ENCODE measurements around the gene SMARCAL1.
"Not testable (repeated sequence)": the region's sequence is repeated elsewhere in the genome, so short reads cannot be mapped to it uniquely, and the experiment has no call there.

Gene SMARCAL1

GRCh38 chr2:216412022-216412999, at the start of gene SMARCAL1:
Gene SMARCAL1 (plus strand): TSS chr2:216412484. CDS start chr2:216414705, 2,221 bp downstream.
- peak; percentile 99 for DNase-seq (ENCODE audit: low spot score)

DNA sequence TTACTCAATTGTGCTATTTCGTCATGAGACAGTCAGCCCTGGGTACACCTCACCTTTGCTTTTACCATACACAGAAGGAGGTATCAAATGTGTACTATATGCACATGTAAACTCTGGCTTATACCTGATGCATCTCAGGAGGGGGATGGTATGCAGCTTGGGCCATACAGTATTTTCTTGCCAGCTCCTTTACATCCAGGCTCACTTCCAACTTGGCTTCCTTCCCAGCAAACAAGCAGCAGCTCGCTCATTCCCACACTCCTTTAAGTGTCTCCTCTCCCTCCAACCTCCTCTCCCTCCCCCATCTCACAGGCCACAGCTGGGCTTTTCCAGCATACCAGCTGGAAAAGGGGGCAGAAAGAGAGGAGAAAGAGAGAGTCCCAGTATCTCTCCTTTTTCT, 49.6 kb upstream of the SMARCAL1 start:
- no peak for DNase-seq (ENCODE audit: low spot score)

GRCh38 chr2:216363221-216363620, 49.1 kb upstream of the SMARCAL1 start:
- DNase-seq (ENCODE audit: low spot score) = no peak

GRCh38 chr2:216365518-216365917, 46.8 kb upstream of the SMARCAL1 start:
- no peak for DNase-seq (ENCODE audit: low spot score)

DNA sequence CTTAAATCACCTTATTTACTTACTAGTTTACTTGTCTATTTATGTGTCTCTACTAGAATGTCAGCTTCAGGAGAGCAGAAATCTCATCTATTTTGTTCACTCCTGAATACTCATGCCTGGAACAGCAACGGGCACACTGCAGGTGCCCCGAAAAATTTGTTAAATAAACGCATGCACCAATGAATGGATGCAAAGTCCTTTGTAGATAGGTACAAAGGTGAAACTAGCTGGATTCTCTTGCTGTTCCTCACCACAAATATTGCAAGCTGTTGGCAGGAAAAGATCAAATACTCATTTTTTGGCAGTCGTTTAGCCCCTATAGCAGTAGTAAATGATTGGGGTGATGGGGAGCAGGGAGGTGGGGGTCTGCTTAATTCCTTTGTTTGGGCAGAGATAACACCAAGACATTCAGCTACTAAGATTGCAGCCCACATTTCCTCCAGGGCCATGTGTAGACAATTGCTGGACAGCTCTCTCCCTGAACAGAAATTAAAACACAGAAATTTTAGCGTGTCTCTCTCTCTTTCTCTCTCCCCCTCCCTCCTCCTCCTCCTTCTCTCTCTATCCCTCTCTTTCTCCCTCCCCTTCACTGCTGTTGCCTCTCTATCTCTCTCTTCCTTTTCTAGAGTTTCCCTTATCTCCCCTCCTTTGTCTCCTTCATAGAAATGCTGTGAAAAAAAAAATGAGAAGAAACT, 45.4 kb upstream of the SMARCAL1 start:
- no peak for DNase-seq (ENCODE audit: low spot score)

GRCh38 chr2:216369821-216370220, 42.5 kb upstream of the SMARCAL1 start:
- no peak for DNase-seq (ENCODE audit: low spot score)

DNA sequence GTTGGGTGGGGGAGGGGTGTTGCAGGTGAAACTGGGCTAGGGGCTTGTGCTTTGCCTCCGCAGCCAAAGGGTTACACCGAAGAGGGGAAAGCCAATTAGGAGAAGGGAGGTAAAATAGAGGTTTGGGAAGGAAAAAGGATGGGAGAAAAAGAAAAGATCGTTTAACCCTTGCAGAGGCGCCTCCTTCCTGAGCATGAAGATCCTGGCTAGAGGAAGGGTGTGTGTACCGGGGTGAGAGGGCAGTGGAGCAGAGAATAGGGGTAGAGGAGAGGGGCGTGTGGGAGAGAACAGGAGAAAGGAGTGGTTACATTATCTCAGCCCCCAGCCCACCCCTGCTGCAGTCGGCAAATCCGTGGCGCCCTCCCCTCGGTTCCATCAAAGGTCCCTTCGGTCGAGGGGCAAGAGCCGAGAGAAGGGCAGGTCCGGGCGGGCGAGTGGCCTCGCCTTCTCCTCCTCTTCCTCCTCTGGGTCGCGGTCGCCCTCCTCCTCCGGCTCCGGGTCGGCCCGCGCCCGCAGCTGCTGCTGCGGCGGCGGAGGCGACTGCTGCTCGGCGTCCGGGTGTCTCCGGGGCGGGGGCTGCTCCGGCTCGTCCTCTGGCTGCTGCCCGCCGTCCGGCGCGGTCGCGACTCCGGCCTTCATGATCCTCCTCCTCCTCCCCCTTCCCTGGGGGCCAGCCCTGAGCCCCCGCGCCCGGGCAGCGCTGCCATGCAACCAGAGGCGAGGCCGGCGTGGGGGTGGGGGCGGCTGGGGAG, 41.1 kb upstream of the SMARCAL1 start:
- peak; percentile 60 for DNase-seq (ENCODE audit: low spot score)

GRCh38 chr2:216371721-216372702, 40.3 kb upstream of the SMARCAL1 start, which contains the start of gene MARCHF4:
Gene MARCHF4 (minus strand): TSS chr2:216372483. CDS start chr2:216370260, 2,223 bp downstream.
- peak; percentile 92 for DNase-seq (ENCODE audit: low spot score)

GRCh38 chr2:216372761-216373291, 39.5 kb upstream of the SMARCAL1 start:
- no peak for DNase-seq (ENCODE audit: low spot score)

DNA sequence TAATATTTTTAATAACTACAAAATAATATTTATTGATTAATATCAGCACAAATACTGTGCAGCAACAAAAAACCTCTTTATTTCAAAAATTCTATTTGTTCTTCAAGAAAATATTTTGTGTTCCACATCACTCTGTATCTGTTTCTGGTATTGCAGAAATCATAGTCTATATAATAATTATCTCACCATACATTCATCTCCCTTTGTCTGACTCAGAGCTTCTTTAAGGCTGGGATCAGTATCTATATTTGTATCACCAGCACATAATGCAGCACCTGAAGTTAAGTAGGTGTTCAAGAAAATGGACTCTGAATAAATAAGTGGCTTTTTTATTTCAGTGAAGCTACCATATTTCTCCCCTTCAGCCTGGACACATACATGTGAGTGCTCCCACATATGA, 38.4 kb upstream of the SMARCAL1 start:
- no peak for DNase-seq (ENCODE audit: low spot score)

DNA sequence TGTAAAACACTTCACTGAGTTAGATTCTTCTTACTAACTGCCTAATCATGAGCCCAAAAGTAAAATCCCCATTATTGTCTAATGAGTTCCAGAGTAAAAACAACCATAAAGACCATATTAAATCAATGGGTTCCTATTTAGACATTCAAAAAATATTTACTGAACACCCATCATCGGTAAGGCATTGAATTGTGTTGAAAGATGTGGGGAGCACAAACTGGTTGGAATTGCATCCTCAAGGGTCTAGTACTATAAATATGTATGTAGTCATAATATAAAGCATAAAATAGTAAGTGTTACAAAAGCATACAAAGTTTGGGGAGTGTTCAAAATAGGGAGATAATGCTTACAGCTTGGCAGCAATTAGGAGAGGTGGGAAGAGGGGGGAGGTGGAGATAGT, 37.0 kb upstream of the SMARCAL1 start:
- no peak for DNase-seq (ENCODE audit: low spot score)

DNA sequence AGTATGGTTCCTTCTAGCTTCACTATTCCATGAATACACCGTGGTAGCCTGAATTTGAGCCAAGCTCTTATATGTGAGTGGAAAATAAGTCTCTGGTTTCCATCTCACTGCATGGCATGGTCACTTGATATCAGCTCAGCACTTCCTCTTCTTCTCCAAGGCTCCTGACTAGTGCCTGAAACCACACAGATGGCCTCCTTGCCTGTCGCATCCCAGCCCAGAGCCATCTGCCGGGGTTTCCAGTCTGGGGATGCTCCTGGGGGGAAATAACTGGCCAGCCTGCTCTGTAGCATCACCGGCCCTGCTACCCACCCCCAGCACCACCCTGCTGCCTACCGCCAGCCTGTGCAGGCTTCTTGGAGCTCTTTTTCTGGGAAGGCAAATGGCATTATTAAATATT, 32.3 kb upstream of the SMARCAL1 start:
- no peak for DNase-seq (ENCODE audit: low spot score)

DNA sequence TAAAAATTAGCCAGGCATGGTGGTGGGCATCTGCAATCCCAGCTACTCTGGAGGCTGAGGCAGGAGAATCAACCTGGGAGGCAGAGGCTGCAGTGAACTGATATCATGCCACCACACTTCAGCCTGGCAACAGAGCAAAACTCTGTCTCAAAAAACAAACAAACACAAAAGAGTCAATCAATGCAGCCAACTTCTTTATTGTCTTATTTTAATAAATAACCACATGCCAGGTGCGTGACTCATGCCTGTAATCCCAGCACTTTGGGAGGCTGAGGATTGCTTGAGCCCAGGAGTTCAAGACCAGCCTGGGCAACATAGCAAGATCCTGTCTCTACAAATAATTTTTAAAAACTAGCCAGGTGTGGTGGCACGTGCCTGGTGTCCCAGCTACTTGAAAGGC, 27.9 kb upstream of the SMARCAL1 start:
- DNase-seq (ENCODE audit: low spot score) = not testable (repeated sequence)

DNA sequence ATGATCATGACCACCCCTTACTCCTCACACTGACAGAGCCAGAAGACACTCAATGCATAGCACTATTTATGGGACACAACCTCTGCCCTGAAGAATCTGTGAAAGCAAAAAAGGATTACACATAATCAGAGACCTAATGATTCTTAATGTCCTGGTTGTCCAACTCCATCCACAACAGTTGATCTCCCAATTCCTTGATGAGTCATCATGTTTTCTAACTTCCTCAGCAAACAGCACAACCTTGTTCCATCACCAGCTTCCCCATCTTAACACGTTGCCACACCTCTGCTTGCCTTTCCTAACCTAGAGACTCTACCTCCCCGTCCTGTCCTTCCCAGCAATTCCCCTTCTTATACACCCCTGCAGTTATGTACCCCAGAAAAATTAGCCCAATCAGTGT, 26.8 kb upstream of the SMARCAL1 start:
- DNase-seq (ENCODE audit: low spot score) = no peak

- no peak for DNase-seq (ENCODE audit: low spot score)
Observed at GRCh38 chr2:216387262-216387661, 25.0 kb upstream of the SMARCAL1 start.

DNA sequence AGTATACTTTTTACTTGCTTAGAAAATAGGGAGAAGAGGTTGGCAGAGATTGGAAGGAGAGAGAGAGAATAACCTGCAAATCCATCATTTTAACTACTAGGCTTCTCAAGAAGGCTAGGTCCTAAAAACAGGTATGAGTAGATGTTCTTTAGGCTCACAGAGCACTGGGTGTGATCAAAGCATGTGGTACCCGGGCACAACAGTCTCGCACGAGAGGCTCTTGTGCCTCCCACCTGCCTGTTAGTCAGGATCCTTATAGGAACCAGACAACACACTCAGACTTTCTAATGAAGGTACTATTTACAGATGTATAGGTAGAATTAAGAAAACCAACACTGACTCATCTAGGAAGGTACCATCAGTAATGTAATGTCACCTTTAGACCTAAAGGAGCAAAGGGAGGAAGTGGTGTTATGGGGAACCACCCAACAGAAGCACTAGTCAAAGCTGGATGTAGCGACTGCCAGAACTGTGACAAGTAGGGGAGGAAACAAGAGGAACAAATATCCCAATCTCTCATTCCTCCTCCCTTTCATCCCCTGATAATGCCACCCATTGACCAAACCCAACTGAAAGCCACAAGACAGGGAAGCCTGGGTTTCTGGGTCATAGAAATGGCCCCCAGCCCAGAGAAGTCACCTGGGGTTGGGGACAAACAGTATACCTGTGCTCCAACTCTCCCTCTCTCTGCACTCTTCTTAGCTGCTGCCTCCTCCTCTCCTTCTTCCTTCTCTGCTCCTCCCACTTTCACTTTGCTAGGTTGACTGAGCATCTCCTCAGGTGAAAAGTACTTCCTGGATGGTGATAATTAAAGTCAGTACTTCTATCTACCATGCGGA, 24.0 kb upstream of the SMARCAL1 start:
- DNase-seq (ENCODE audit: low spot score) = no peak

- DNase-seq (ENCODE audit: low spot score) = no peak
Observed at GRCh38 chr2:216389570-216389969, 22.7 kb upstream of the SMARCAL1 start.

DNA sequence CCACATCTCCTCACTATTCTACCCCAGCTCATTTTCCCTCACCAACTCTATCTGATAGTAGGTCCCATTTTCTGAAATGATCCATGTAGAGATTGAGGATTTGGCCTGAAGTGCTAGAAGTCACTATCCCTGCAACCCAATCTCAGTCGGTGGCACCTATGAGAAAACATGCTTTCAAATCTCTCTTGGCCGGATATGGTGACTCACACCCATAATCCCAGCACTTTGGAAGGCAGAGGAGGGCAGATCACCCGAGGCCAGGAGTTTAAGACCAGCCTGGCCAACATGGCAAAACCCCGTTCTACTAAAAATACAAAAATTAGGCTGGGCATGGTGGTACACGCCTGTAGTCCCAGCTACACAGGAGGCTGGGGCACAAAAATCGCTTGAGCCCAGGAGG, 20.9 kb upstream of the SMARCAL1 start:
- no peak for DNase-seq (ENCODE audit: low spot score)

- no peak for DNase-seq (ENCODE audit: low spot score)
Observed at GRCh38 chr2:216392018-216392562, 20.2 kb upstream of the SMARCAL1 start.

All from ecto neural progenitor cell (in vitro differentiated cells).